Upper lobe of left lung (tissue), 4 donors: ENCODE data around the gene CREB3L4.

Experiments
- CTCF ChIP-seq, 6 experiments: fragments of 450-650 bp in 4 of 6; fragments of 200-600 bp in 2 of 6; sonication (generic) in 2 of 6; IDR thresholded peaks; one replicate each; pipeline ENCODE4 v1.5.1; 2016 to 2019; ENCODE audit warnings: antibody characterized with exemption in 6 of 6
- EP300 ChIP-seq, 4 donors: sonication (generic); formaldehyde crosslinking; IDR thresholded peaks; one replicate each; pipeline ENCODE4 v1.5.1; 2017; ENCODE audit warnings: antibody characterized with exemption in 4 of 4, control low read depth in 2 of 4
- POLR2A ChIP-seq, 4 donors: fragments of 450-650 bp; IDR thresholded peaks; one replicate each; pipeline ENCODE4 v1.5.1; 2016 to 2017; ENCODE audit warnings: antibody characterized with exemption in 4 of 4, mild to moderate bottlenecking in 2 of 4

DNA sequence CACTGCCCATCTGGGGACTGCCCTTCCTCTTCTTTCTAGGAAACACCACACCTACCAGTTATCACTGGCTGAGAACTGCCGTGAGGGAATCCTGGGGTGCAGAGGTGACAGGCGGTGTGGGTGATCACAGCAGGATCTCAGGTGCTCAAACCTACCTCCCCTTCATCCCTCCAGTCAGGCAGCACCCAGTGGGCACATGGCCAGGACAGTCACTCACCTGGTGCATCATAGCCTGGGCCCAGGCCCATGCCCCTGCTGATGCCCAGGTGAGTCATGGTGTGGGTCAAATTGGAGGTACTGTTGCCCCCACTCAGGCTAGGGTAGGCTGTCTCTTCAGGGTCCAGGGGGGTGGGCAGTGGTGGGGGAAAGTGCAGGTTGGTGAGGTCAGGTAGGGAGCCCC is 15.9 kb upstream of the CREB3L4 start:
- TF ChIP-seq EP300 (IDR thresholded peaks at IDR 0.05) (no peak), CTCF (IDR thresholded peaks at IDR 0.05) (no peak), POLR2A (IDR thresholded peaks at IDR 0.05) (no peak)
